Smooth muscle cell of the brain vasculature (primary cell): ENCODE results near the gene TGFBR2.

Experiments
- DNase-seq: peaks from one replicate; pipeline ENCODE4 v3.0.0-alpha.2; 2012; ENCODE audit warnings: low read depth, low spot score

The TGFBR2 gene

GRCh38 chr3:30606301-30607031 lies at the start of gene TGFBR2:
Gene TGFBR2 (plus strand): TSS chr3:30606601. CDS start chr3:30606884, 283 bp downstream.
- peak; percentile 96 for DNase-seq

GRCh38 chr3:30557746-30558303 lies 48.6 kb upstream of the TGFBR2 start:
- no peak for DNase-seq

GRCh38 chr3:30563956-30564355 lies 42.4 kb upstream of the TGFBR2 start:
- DNase-seq, result no peak

GRCh38 chr3:30567139-30567753 lies 39.2 kb upstream of the TGFBR2 start:
- DNase-seq, result no peak

GRCh38 chr3:30576946-30577345 lies 29.5 kb upstream of the TGFBR2 start:
- DNase-seq, result no peak

GRCh38 chr3:30577788-30578187 lies 28.6 kb upstream of the TGFBR2 start:
- no peak for DNase-seq

- peak; percentile 39 for DNase-seq
Measured at GRCh38 chr3:30578479-30578878, 27.9 kb upstream of the TGFBR2 start.

- no peak for DNase-seq
Measured at GRCh38 chr3:30578986-30579579, 27.3 kb upstream of the TGFBR2 start.

- DNase-seq, result no peak
Measured at GRCh38 chr3:30581067-30581585, 25.3 kb upstream of the TGFBR2 start.

GRCh38 chr3:30581982-30582381 lies 24.4 kb upstream of the TGFBR2 start:
- DNase-seq, result no peak

- no peak for DNase-seq
Measured at GRCh38 chr3:30583973-30584372, 22.4 kb upstream of the TGFBR2 start.

- DNase-seq, result no peak
Measured at GRCh38 chr3:30585654-30586053, 20.7 kb upstream of the TGFBR2 start.

- no peak for DNase-seq
Measured at GRCh38 chr3:30586096-30586805, 20.1 kb upstream of the TGFBR2 start.

GRCh38 chr3:30586806-30587486 lies 19.5 kb upstream of the TGFBR2 start:
- no peak for DNase-seq

GRCh38 chr3:30587904-30588303 lies 18.5 kb upstream of the TGFBR2 start:
- no peak for DNase-seq

GRCh38 chr3:30596152-30596551 lies 10.2 kb upstream of the TGFBR2 start:
- DNase-seq, result no peak

GRCh38 chr3:30597131-30597768 lies 9.2 kb upstream of the TGFBR2 start:
- no peak for DNase-seq

GRCh38 chr3:30597769-30598134 lies 8.6 kb upstream of the TGFBR2 start:
- DNase-seq, result no peak

- DNase-seq, result no peak
Measured at GRCh38 chr3:30598668-30599545, 7.5 kb upstream of the TGFBR2 start.

GRCh38 chr3:30600572-30600971 lies 5.8 kb upstream of the TGFBR2 start:
- DNase-seq, result no peak
